B cell (primary cell): ENCODE measurements around the gene CAMTA2. TPM values are rescaled to one million over a fixed set of nuclear protein-coding genes. Genes with fewer than 3 reads are reported as not detected.

Experiments used
- ATAC-seq: fragments of 200-7000 bp; cut with Tn5 transposase; one replicate; pipeline ENCODE4 v1.10.0; 2021; ENCODE audit warnings: low read depth, mild to moderate bottlenecking, moderate number of reproducible peaks, moderate library complexity
- CTCF ChIA-PET: fragments of 350-600 bp; sonication (Branson Sonifier 250); formaldehyde crosslinking; loops from one replicate; lab custom pipeline; 2021; ENCODE audit warnings: antibody characterized with exemption, inconsistent platforms; lab: Charles Lee
- POLR2A ChIA-PET: fragments of 350-600 bp; sonication (Branson Sonifier 250); formaldehyde crosslinking; loops from one replicate; lab custom pipeline; 2021; ENCODE audit warnings: antibody characterized with exemption; lab: Charles Lee
- DNase-seq: peaks from one replicate; pipeline ENCODE4 v3.0.0; 2013
- H2AFZ ChIP-seq: 2 replicates; pipeline ENCODE4 v1.6.1; 2012; ENCODE audit warnings: mild to moderate bottlenecking, low read depth, low read length; ENCODE audit not compliant: insufficient read depth, poor library complexity, severe bottlenecking
- H3K27ac ChIP-seq, 2 donors: 1 replicate in 1 of 2; 2 replicates in 1 of 2; pipeline ENCODE4 v1.5.1; 2012 to 2013; ENCODE audit warnings: low read length in 2 of 2, mild to moderate bottlenecking in 2 of 2, moderate library complexity in 1 of 2
- H3K27me3 ChIP-seq, 4 experiments: fragments of 200-600 bp in 1 of 4; sonication (generic) in 1 of 4; replicated peaks in 1 of 4; 1 replicate in 2 of 4; 2 replicates in 2 of 4; pipeline versions ENCODE4 v1.6.1 to v1.7.0; 2013 to 2016; ENCODE audit warnings: low read length in 3 of 4, mild to moderate bottlenecking in 2 of 4, mixed read lengths in 1 of 4, moderate library complexity in 1 of 4; ENCODE audit not compliant: insufficient read depth in 4 of 4, control insufficient read depth in 3 of 4; ENCODE audit errors: control extremely low read depth in 1 of 4
- H3K36me3 ChIP-seq, 2 experiments: replicated peaks in 1 of 2; 1 replicate in 1 of 2; 2 replicates in 1 of 2; pipeline versions ENCODE4 v1.6.1 to v1.7.1; 2013; ENCODE audit warnings: low read length in 1 of 2; ENCODE audit not compliant: insufficient read depth in 2 of 2, control insufficient read depth in 1 of 2; ENCODE audit errors: control extremely low read depth in 1 of 2, extremely low read depth in 1 of 2
- H3K4me1 ChIP-seq, 2 donors: fragments of 200-600 bp in 1 of 2; sonication (generic) in 1 of 2; 1 replicate in 1 of 2; 2 replicates in 1 of 2; pipeline versions ENCODE4 v1.5.1 to v1.6.1; 2013 to 2017; ENCODE audit warnings: low read length in 2 of 2; ENCODE audit not compliant: control insufficient read depth in 2 of 2, insufficient read depth in 2 of 2
- H3K4me2 ChIP-seq: replicated peaks from 2 replicates; pipeline ENCODE3; 2012; ENCODE audit warnings: mild to moderate bottlenecking, low read depth, low read length; ENCODE audit not compliant: poor library complexity, severe bottlenecking
- H3K4me3 ChIP-seq, 5 experiments: fragments of 200-600 bp in 1 of 5; sonication (generic) in 1 of 5; 1 replicate in 3 of 5; 2 replicates in 2 of 5; pipeline versions ENCODE4 v1.5.1 to v1.7.0; 2011 to 2016; ENCODE audit warnings: low read length in 4 of 5, mild to moderate bottlenecking in 4 of 5, low read depth in 2 of 5, control low read depth in 1 of 5, moderate library complexity in 1 of 5; ENCODE audit not compliant: insufficient read depth in 1 of 5; ENCODE audit errors: control extremely low read depth in 1 of 5, extremely low read depth in 1 of 5
- H3K79me2 ChIP-seq: fragments of 200-600 bp; sonication (generic); one replicate; pipeline ENCODE4 v1.6.0; 2016; ENCODE audit warnings: low read length; ENCODE audit not compliant: control insufficient read depth, insufficient read depth
- H3K9ac ChIP-seq: fragments of 200-600 bp; sonication (generic); 2 replicates; pipeline ENCODE4 v1.6.1; 2017; ENCODE audit warnings: mild to moderate bottlenecking, low read length, moderate library complexity
- H3K9me3 ChIP-seq, 3 donors: one replicate each; pipeline versions ENCODE4 v1.6.1 to v1.7.1; 2013; ENCODE audit warnings: low read length in 2 of 3; ENCODE audit not compliant: control insufficient read depth in 2 of 3, insufficient read depth in 1 of 3; ENCODE audit errors: control extremely low read depth in 1 of 3
- H4K20me1 ChIP-seq: 2 replicates; pipeline ENCODE4 v1.6.0; 2012; ENCODE audit warnings: mild to moderate bottlenecking, low read length; ENCODE audit not compliant: insufficient read depth, control insufficient read depth, poor library complexity, severe bottlenecking
- H3K27ac Mint-ChIP-seq: one replicate; pipeline ENCODE4 v1.8.0; 2021; ENCODE audit warnings: mixed read lengths
- H3K27me3 Mint-ChIP-seq: one replicate; pipeline ENCODE4 v1.8.0; 2021; ENCODE audit warnings: mixed read lengths
- H3K4me1 Mint-ChIP-seq: one replicate; pipeline ENCODE4 v1.8.0; 2021; ENCODE audit warnings: mixed read lengths
- H3K4me3 Mint-ChIP-seq: one replicate; pipeline ENCODE4 v1.8.0; 2021; ENCODE audit warnings: mixed read lengths
- H3K9me3 Mint-ChIP-seq: one replicate; pipeline ENCODE4 v1.8.0; 2022; ENCODE audit warnings: mixed read lengths; ENCODE audit not compliant: insufficient read depth
- EZH2 ChIP-seq: IDR thresholded peaks from 2 replicates; pipeline ENCODE4 v1.6.1; 2012; ENCODE audit warnings: borderline replicate concordance, low read depth, mild to moderate bottlenecking, moderate library complexity, low read length; ENCODE audit not compliant: insufficient read depth, poor library complexity, severe bottlenecking
- WGBS: methylation state at CpG from one replicate; pipeline ENCODE4 v1.1.5; 2013; ENCODE audit warnings: missing lambda C conversion rate; ENCODE audit not compliant: insufficient coverage; 5-methylcytosine and 5-hydroxymethylcytosine counted together
- intact Hi-C: fragments of 100-400 bp; cut with micrococcal nuclease; formaldehyde crosslinking; loops from one replicate; pipeline ENCODE4 v1.10.0; 2022
- polyA plus RNA-seq: library from polyadenylated mRNA; depleted of rRNA; stranded (reverse); fragments of >200 nt; gene quantifications from 2 replicates; pipeline ENCODE4 v1.2.3, GENCODE V29; 2012
- total RNA-seq, 2 donors: library from RNA; stranded (reverse); fragments of 120-200 nt in 1 of 2; gene quantifications; 1 replicate in 1 of 2; 2 replicates in 1 of 2; pipeline versions ENCODE4 v1.2.3 to v1.2.4, GENCODE V29; 2013 to 2022
- TF ChIP-seq, protein P1 (sequence below): fragments of 200-600 bp; IDR thresholded peaks from one replicate; pipeline ENCODE4 v1.8.0; 2022; ENCODE audit warnings: antibody characterized with exemption, mild to moderate bottlenecking

Gene CAMTA2
- total and polyA plus RNA-seq, 2 donors (not counting 1 experiment from before 2014, with no cell fraction given), result 48.3 to 57.9 TPM

DNA sequence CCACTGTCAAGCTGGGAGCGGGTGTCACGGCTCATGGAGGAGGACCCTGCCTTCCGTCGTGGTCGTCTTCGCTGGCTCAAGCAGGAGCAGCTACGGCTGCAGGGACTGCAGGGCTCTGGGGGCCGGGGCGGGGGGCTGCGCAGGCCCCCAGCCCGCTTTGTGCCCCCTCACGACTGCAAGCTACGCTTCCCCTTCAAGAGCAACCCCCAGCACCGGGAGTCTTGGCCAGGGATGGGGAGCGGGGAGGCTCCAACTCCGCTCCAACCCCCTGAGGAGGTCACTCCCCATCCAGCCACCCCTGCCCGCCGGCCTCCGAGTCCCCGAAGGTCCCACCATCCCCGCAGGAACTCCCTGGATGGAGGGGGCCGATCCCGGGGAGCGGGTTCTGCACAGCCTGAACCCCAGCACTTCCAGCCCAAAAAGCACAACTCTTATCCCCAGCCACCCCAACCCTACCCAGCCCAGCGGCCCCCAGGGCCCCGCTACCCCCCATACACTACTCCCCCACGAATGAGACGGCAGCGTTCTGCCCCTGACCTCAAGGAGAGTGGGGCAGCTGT, 36.2 kb upstream of the CAMTA2 start:
- ChIA-PET CTCF (interaction anchor here (0.6 to 2.3 kb wide), 4 partner anchors 39 to 365 kb away, joined by 3 to 9 read pairs (median 6); no protein-coding TSS in a partner anchor), POLR2A (interaction anchor here (0.6 kb wide), 1 partner anchor 61 kb away, joined by 7 read pairs; no protein-coding TSS in a partner anchor)
- Histone ChIP-seq H4K20me1 (no peaks in the 10 kb centered on the region), H3K9me3 (no peaks in the 10 kb centered on the region), H3K4me1 (no peaks in the 10 kb centered on the region), H2AFZ (no peak overlapping the region), H3K79me2 (no peaks in the 10 kb centered on the region), H3K9ac (no peak overlapping the region), H3K4me2 (no peak overlapping the region), H3K4me3 (no peak overlapping the region), H3K27ac (no peak overlapping the region), H3K36me3 (peaks cover 3 to 5% of the 10 kb centered on the region in 2 experiments), H3K27me3 (peaks cover 0 to 28% (median 1%) of the 10 kb centered on the region in 4 experiments)
- no peaks in the 10 kb centered on the region for H3K9me3 Mint-ChIP-seq
- ATAC-seq, result no peak
- no peak overlapping the region for H3K27ac Mint-ChIP-seq
- H3K4me3 Mint-ChIP-seq, result no peak overlapping the region
- TF ChIP-seq, protein P1, sequence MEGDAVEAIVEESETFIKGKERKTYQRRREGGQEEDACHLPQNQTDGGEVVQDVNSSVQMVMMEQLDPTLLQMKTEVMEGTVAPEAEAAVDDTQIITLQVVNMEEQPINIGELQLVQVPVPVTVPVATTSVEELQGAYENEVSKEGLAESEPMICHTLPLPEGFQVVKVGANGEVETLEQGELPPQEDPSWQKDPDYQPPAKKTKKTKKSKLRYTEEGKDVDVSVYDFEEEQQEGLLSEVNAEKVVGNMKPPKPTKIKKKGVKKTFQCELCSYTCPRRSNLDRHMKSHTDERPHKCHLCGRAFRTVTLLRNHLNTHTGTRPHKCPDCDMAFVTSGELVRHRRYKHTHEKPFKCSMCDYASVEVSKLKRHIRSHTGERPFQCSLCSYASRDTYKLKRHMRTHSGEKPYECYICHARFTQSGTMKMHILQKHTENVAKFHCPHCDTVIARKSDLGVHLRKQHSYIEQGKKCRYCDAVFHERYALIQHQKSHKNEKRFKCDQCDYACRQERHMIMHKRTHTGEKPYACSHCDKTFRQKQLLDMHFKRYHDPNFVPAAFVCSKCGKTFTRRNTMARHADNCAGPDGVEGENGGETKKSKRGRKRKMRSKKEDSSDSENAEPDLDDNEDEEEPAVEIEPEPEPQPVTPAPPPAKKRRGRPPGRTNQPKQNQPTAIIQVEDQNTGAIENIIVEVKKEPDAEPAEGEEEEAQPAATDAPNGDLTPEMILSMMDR, result no peak
- no peak for TF ChIP-seq EZH2
- WGBS, result 91% methylated on average over 27 of the region's 29 CpGs
- peaks cover 5% of the 10 kb centered on the region for H3K4me1 Mint-ChIP-seq
- no peak for DNase-seq
- intact Hi-C loops, result no loop called here
- H3K27me3 Mint-ChIP-seq, result no peaks in the 10 kb centered on the region

DNA sequence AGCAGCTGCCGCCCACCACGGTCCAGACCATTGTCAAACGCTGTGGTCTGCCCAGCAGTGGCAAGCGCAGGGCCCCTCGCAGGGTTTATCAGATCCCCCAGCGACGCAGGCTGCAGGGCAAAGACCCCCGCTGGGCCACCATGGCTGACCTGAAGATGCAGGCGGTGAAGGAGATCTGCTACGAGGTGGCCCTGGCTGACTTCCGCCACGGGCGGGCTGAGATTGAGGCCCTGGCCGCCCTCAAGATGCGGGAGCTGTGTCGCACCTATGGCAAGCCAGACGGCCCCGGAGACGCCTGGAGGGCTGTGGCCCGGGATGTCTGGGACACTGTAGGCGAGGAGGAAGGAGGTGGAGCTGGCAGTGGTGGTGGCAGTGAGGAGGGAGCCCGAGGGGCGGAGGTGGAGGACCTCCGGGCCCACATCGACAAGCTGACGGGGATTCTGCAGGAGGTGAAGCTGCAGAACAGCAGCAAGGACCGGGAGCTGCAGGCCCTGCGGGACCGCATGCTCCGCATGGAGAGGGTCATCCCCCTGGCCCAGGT, 34.8 kb upstream of the CAMTA2 start:
- Mint-ChIP-seq H3K27ac (no peak overlapping the region), H3K27me3 (no peaks in the 10 kb centered on the region), H3K9me3 (no peaks in the 10 kb centered on the region), H3K4me3 (no peak overlapping the region), H3K4me1 (peaks cover 7% of the 10 kb centered on the region)
- H3K27ac ChIP-seq, result no peak overlapping the region
- H4K20me1 ChIP-seq, result no peaks in the 10 kb centered on the region
- intact Hi-C loops, result no loop called here
- H3K4me3 ChIP-seq, result no peak overlapping the region
- no peak for ATAC-seq
- H2AFZ ChIP-seq, result no peak overlapping the region
- H3K9ac ChIP-seq, result no peak overlapping the region
- H3K79me2 ChIP-seq, result no peaks in the 10 kb centered on the region
- H3K9me3 ChIP-seq, result peaks cover 0 to 6% (median 0%) of the 10 kb centered on the region in 3 donors
- H3K27me3 ChIP-seq, result peaks cover 0 to 28% (median 1%) of the 10 kb centered on the region in 4 experiments
- whole genome bisulfite sequencing, result 99% methylated on average over 29 of the region's 30 CpGs
- no peak for DNase-seq
- peaks cover 3 to 5% of the 10 kb centered on the region in 2 experiments for H3K36me3 ChIP-seq
- H3K4me2 ChIP-seq, result no peak overlapping the region
- CTCF ChIA-PET, result interaction anchor here (1.4 to 2.3 kb wide), 3 partner anchors 40 to 113 kb away, joined by 3 to 9 read pairs (median 8); no protein-coding TSS in a partner anchor
- no peak for TF ChIP-seq EZH2
- TF ChIP-seq, protein P1, result no peak
- POLR2A ChIA-PET, result interaction anchor here (0.6 kb wide), 1 partner anchor 26 kb away, joined by 3 read pairs; no protein-coding TSS in a partner anchor
- peaks cover 0 to 4% of the 10 kb centered on the region in 2 donors for H3K4me1 ChIP-seq
